ENCODE measurements around the gene SBDS.

SBDS gene

DNA sequence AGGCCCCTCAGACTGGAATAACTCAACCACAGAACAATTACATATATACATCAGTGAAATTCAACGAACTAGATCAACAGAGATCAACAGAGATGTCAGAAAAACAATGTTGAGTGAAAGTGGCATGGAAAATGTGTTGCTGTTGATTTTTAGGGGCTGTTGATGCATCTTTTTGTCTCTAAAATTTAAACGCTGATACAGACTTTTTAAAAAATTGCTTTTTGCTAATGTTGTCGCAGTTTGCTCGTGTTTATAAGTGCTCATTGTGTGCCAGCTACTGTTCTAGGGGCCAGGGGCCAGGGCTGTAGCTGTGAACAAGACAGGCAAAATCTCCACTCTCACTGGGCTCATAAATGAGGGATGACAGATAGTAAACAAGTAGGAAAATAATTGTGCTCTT lies 56.1 kb downstream of the SBDS start:
- no peak for DNase-seq (ENCODE audit: low read depth in 1 of 2, low spot score in 1 of 2)
- in situ Hi-C loops (cut with HindIII; ENCODE audit: low pct_unique_long_range_greater_than_20kb, low sequenced_read_pairs), result no loop called here
- no peak for TF ChIP-seq JUND (IDR thresholded peaks at IDR 0.05; ENCODE audit: low read depth)

DNA sequence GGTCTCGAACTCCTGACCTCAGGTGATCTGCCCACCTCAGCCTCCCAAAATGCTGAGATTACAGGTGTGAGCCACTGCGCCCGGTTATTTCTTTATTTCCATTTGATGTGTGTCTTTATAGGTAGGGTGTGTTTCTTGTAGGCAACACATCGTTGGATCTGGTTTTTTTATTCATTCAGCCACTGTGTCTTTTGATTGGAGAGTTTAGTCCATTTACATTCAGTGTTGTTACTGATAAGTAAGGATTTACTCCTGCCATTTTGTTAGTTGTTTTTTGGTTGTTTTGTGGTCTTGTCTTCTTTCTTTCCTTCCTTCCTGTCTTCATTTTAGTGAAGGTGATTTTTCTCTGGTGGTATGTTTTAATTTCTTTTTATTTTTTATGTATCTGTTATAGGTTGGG lies 57.4 kb downstream of the SBDS start:
- in situ Hi-C loops (cut with HindIII; ENCODE audit: low pct_unique_long_range_greater_than_20kb, low sequenced_read_pairs), result no loop called here
- DNase-seq (ENCODE audit: low read depth in 1 of 2, low spot score in 1 of 2), result no peak
- no peak for TF ChIP-seq JUND (IDR thresholded peaks at IDR 0.05; ENCODE audit: low read depth)

All from T47D (cell line).